ENCODE data around the gene ALDH1L1.

The ALDH1L1 gene

DNA sequence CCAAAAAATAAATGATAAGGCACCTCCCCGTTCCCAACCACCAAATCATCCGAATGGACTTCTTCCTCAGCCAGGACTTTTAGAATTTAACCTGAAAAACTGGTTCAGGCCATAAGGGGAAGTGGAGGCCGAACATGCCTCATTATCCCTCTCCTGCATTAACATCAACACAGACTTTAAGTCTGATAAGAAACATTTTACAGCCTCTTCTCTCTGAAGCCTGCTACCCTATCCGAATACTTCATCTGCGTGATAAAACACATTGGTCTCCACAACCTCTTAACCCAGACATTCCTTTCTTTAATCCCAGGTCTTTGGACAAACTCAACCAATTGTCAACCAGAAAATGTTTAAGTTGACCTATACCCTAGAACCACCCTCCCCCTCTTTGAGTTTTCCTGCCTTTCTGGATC, 95.6 kb downstream of the ALDH1L1 start:
- Histone ChIP-seq H3K36me3 (ENCODE audit: control insufficient read depth, insufficient read depth, low read length) (no peaks in the 10 kb centered on the region), H3K4me3 (ENCODE audit: low read length) (no peak overlapping the region), H3K27me3 (ENCODE audit: control insufficient read depth, insufficient read depth, low read length) (no peaks in the 10 kb centered on the region), H3K9me3 (ENCODE audit: control insufficient read depth, low read length) (no peaks in the 10 kb centered on the region), H3K4me1 (ENCODE audit: control insufficient read depth, insufficient read depth, low read length) (peaks cover 7% of the 10 kb centered on the region), H3K9ac (ENCODE audit: low read length) (peak overlapping the region; percentile 81)

DNA sequence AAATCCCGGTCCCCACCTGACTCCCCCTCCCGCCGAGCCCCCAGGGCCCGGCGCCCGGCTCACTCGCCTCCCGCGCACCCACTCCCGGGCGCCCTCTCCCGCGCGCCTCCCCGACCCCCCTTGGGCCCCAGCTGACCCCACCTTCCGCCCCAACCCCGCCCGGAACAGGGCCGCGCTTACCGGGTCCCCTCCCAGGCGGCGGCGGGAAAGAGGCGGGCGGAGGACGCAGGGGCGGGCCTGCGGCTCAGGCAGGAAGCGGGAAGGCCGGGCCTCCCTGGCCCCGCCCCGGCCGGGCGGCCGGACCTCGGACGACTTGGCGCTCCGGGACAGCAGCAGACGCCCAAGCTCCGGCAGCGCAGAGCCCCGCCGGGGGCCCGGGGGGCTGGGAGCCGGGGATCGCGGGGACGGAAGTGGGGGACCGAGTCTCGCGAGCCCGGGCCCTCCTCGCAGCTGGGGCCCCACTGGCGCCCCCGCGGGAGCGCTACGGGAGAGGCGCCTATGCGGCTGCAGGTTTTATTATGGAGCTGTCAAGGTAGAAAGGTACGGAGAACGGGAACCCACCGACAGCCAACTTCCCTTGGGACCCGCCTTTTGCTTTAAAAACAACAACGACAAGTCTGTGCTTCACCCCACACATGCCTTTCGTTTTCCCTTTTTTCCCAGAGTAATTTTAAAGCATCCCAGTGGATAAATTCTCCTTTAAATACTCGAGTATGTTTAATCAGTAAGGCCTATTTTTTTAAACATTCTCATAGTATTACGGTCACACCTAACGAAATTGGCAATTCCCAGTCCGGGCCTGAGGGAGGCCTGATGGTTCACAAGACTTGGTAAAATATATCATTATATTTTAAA, 96.2 kb downstream of the ALDH1L1 start, which contains the start of gene SLC41A3:
Gene SLC41A3 (minus strand): TSS at position 212 of the 855 bp plus-strand sequence. CDS start 15,905 bp downstream, outside the sequence.
- peaks cover 7% of the 10 kb centered on the region for H3K4me1 ChIP-seq (ENCODE audit: control insufficient read depth, insufficient read depth, low read length)
- H3K4me3 ChIP-seq (ENCODE audit: low read length): peak within 1 kb of the TSS; percentile 49
- H3K27me3 ChIP-seq (ENCODE audit: control insufficient read depth, insufficient read depth, low read length): no peaks in the 10 kb centered on the region
- peak within 1 kb of the TSS; percentile 81 for H3K9ac ChIP-seq (ENCODE audit: low read length)
- H3K36me3 ChIP-seq (ENCODE audit: control insufficient read depth, insufficient read depth, low read length): no peaks in the 10 kb centered on the region
- no peaks in the 10 kb centered on the region for H3K9me3 ChIP-seq (ENCODE audit: control insufficient read depth, low read length)

DNA sequence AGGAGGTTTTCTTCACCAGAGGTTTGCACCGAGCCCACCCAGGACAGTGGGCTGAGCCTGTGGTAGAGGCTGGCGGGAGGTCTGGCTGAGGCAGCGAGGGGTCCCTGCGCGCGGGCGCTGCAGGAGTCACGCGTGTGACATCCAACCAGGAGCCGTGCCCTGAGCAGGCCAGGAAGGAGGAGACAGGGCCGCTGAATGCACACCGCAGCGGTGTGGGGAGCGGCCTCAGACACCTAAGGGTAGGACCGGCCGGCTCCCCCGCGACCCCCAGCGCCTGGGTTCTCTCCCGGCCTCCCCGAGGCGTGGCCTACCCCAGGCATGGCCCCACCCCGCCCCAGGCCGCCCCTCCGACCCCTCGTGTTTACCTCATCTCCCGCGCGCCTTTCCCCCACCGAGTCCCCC, 96.9 kb downstream of the ALDH1L1 start:
- H3K36me3 ChIP-seq (ENCODE audit: control insufficient read depth, insufficient read depth, low read length): no peaks in the 10 kb centered on the region
- peak overlapping the region; percentile 81 for H3K9ac ChIP-seq (ENCODE audit: low read length)
- peaks cover 7% of the 10 kb centered on the region for H3K4me1 ChIP-seq (ENCODE audit: control insufficient read depth, insufficient read depth, low read length)
- no peaks in the 10 kb centered on the region for H3K9me3 ChIP-seq (ENCODE audit: control insufficient read depth, low read length)
- H3K4me3 ChIP-seq (ENCODE audit: low read length): peak overlapping the region; percentile 49
- H3K27me3 ChIP-seq (ENCODE audit: control insufficient read depth, insufficient read depth, low read length): no peaks in the 10 kb centered on the region

DNA sequence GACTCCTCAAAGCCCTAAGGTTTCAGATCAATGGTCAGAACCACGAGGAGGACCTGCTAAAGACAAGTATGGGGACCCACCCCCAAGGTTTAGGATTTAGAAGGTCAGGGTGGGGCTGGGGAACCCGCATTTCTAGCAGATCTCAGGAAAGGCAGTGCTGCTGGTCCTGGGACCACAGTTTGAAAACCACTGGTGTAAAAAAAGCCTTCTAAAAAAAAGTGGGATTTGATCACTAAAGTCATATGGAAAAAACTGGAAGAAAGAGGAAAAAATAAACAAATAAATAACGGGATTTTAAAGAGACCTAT, 97.3 kb downstream of the ALDH1L1 start:
- Histone ChIP-seq H3K27me3 (ENCODE audit: control insufficient read depth, insufficient read depth, low read length) (no peaks in the 10 kb centered on the region), H3K4me3 (ENCODE audit: low read length) (peak overlapping the region; percentile 49), H3K36me3 (ENCODE audit: control insufficient read depth, insufficient read depth, low read length) (no peaks in the 10 kb centered on the region), H3K4me1 (ENCODE audit: control insufficient read depth, insufficient read depth, low read length) (peaks cover 7% of the 10 kb centered on the region), H3K9me3 (ENCODE audit: control insufficient read depth, low read length) (no peaks in the 10 kb centered on the region), H3K9ac (ENCODE audit: low read length) (peak overlapping the region; percentile 81)

DNA sequence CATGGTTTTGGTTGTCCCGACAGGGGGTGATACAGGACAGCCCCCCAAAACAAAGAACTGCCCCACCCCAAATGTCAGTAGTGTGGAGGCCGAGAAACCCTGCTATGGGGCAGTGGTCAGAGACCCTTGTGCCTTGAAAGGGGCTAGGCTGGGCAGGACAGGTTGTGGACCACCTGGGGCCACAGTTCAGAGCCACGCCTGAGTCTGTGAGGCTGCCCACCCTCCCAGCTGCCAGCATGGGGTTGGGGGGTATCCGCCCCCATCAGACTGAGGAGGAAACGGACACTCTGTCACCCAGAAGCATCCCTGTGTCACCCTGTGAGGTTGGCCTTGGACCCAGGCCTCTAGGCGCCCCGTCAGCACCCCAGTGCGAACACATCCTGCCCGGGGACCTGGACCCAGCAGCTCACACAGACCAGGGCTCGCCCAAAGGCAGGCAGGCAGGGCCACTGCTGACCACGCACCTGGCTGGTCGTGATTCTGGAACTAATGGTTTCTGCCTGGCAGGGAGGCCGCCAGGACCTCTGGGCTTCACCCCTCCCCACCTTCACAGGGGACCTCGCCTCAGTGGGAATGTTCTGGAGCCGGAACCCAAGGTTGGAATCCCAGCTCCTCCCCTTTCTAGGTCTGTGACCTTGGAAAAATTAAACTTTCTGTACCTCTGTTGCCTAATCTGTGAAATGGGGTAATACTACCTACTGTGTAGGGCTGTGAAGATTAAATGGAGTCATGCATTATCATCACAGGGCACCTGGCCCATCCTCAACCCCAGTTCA, 97.8 kb downstream of the ALDH1L1 start:
- Histone ChIP-seq H3K27me3 (ENCODE audit: control insufficient read depth, insufficient read depth, low read length) (no peaks in the 10 kb centered on the region), H3K9me3 (ENCODE audit: control insufficient read depth, low read length) (no peaks in the 10 kb centered on the region), H3K9ac (ENCODE audit: low read length) (no peak overlapping the region), H3K4me3 (ENCODE audit: low read length) (no peak overlapping the region), H3K4me1 (ENCODE audit: control insufficient read depth, insufficient read depth, low read length) (peaks cover 7% of the 10 kb centered on the region), H3K36me3 (ENCODE audit: control insufficient read depth, insufficient read depth, low read length) (no peaks in the 10 kb centered on the region)

DNA sequence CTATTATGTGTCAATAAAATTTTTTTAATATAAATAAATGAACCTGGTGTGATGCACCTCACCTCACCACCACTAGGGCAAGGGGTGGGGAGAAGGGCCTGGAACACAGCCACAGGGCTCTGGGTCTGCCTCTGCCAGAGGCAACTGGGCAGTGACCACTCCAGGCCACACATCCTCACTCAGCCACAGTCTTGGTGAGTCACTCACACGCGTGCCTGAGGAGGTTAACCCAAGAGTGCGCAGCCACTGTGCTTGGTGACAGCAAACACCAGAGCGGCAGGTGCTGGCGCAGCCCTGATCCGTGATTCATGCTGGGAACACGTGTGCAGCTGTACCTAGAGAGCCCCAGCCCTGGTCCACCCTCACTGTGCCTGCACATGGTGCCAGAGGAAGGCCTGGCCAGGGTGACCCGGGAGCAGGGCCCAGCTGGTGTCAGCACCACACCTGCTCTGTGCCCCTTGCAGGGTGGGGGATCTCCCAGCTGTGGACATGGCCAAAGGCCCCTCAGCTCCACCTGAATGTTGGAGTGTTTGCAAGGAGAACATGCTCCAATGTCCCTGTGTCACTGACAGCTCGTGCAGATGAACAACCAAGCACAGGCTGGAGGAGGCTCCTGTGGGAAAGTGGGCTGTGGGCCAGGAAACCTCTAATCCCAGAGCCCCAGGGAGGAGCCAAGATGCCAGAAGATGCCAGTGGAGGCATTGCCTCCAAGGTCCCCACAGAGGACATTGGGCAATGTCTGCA, 98.6 kb downstream of the ALDH1L1 start:
- Histone ChIP-seq H3K9me3 (ENCODE audit: control insufficient read depth, low read length) (no peaks in the 10 kb centered on the region), H3K27me3 (ENCODE audit: control insufficient read depth, insufficient read depth, low read length) (no peaks in the 10 kb centered on the region), H3K36me3 (ENCODE audit: control insufficient read depth, insufficient read depth, low read length) (no peaks in the 10 kb centered on the region), H3K4me1 (ENCODE audit: control insufficient read depth, insufficient read depth, low read length) (peaks cover 7% of the 10 kb centered on the region), H3K9ac (ENCODE audit: low read length) (no peak overlapping the region), H3K4me3 (ENCODE audit: low read length) (no peak overlapping the region)

DNA sequence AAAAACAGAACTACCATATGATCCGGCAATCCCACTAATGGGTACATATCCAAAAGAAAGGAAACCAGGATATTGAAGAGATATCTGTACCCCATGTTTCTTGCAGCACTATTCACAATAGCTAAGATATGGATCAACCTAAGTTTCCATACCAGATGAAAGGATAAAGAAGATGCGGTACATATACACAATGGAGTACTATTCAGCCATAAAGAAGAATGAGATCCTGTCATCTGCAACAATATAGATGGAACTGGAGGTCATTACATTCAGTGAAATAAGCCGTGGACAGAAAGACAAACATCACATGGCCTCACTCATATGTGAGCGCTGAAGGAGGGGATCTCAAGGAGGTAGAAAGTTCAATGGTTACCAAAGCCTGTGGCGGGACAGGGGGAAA, 99.4 kb downstream of the ALDH1L1 start:
- H3K4me1 ChIP-seq (ENCODE audit: control insufficient read depth, insufficient read depth, low read length): peaks cover 7% of the 10 kb centered on the region
- H3K9me3 ChIP-seq (ENCODE audit: control insufficient read depth, low read length): no peaks in the 10 kb centered on the region
- no peaks in the 10 kb centered on the region for H3K36me3 ChIP-seq (ENCODE audit: control insufficient read depth, insufficient read depth, low read length)
- no peaks in the 10 kb centered on the region for H3K27me3 ChIP-seq (ENCODE audit: control insufficient read depth, insufficient read depth, low read length)
- no peak overlapping the region for H3K9ac ChIP-seq (ENCODE audit: low read length)
- no peak overlapping the region for H3K4me3 ChIP-seq (ENCODE audit: low read length)

DNA sequence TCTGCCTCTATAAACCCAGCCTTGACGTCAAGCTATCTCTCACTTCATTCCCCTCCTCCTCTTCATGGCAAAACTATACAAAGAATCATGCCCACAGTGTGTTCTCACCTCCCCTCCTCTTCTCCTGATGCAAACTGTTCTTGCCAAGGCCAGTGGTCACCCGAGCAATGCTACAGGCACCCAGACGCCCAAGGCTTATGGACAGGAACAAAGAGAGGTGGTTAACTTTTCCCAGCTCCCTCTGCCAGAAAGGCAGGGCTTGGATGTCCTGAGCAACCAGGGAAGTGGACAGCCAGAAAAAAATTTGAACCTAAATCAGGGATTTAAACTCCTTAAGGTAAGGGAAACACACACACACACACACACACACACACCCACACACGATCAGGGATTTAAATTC, 101.5 kb downstream of the ALDH1L1 start:
- Histone ChIP-seq H3K4me3 (ENCODE audit: low read length) (no peak overlapping the region), H3K27me3 (ENCODE audit: control insufficient read depth, insufficient read depth, low read length) (no peaks in the 10 kb centered on the region), H3K9me3 (ENCODE audit: control insufficient read depth, low read length) (no peaks in the 10 kb centered on the region), H3K36me3 (ENCODE audit: control insufficient read depth, insufficient read depth, low read length) (no peaks in the 10 kb centered on the region), H3K9ac (ENCODE audit: low read length) (no peak overlapping the region), H3K4me1 (ENCODE audit: control insufficient read depth, insufficient read depth, low read length) (peaks cover 7% of the 10 kb centered on the region)

DNA sequence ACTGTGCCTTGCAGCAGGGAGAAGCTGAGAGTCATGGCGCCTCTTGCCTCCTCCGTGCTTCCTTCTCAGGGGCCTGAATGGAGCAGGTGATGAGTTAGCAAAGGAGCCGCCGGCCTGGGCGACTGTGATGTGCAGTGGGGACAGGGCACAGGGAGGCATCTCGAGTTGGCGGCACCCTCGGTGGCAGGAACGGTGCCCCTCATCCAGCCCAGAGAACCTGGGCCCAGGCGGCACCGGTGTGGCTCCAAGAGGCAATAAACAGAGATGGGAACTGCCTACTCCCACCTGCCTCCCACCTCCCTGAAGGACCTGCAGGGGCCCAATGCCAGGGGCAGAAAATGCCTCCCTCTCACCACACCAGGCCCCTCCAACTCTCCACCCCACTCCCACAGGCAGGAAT, 102.6 kb downstream of the ALDH1L1 start:
- H3K9me3 ChIP-seq (ENCODE audit: control insufficient read depth, low read length): no peaks in the 10 kb centered on the region
- H3K9ac ChIP-seq (ENCODE audit: low read length): no peak overlapping the region
- no peaks in the 10 kb centered on the region for H3K36me3 ChIP-seq (ENCODE audit: control insufficient read depth, insufficient read depth, low read length)
- no peak overlapping the region for H3K4me3 ChIP-seq (ENCODE audit: low read length)
- peaks cover under 1% of the 10 kb centered on the region for H3K4me1 ChIP-seq (ENCODE audit: control insufficient read depth, insufficient read depth, low read length)
- H3K27me3 ChIP-seq (ENCODE audit: control insufficient read depth, insufficient read depth, low read length): no peaks in the 10 kb centered on the region

DNA sequence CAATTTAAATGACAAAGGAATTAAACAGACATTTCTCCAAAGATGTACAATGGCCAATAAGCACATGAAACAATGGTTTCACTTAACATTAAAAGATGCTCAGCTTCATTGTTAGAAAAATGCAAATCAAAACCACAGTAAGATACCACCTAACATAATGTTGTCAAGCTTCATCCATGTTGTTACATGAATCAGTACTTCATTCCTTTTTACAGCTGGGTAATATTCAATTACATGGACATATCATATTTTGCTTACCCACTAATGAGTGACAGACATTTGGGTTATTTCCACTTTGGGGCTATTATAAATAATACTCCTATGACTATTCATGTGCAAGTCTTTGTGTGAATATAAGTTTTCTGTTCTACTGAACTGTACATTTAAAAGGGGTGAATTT, 104.2 kb downstream of the ALDH1L1 start:
- Histone ChIP-seq H3K36me3 (ENCODE audit: control insufficient read depth, insufficient read depth, low read length) (no peaks in the 10 kb centered on the region), H3K27me3 (ENCODE audit: control insufficient read depth, insufficient read depth, low read length) (no peaks in the 10 kb centered on the region), H3K4me1 (ENCODE audit: control insufficient read depth, insufficient read depth, low read length) (no peaks in the 10 kb centered on the region)

DNA sequence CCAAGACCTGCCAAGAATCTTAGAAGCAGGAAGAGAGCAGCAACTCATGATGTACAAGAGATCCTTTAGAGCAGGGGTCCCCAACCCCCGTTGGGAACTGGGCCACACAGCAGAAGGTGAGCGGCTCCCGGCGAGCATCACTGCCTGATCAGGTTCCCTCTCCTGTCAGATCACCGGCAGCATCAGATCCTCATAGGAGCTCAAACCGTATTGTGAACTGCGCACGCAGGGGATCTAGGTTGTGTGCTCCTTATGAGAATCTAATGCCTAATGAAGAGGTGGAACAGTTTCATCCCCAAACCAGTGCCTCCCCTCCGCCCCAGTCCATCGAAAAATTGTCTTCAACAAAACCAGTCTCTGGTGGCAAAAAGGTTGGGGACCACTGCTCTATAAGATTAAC, 110.2 kb downstream of the ALDH1L1 start:
- peaks cover 3% of the 10 kb centered on the region for H3K4me1 ChIP-seq (ENCODE audit: control insufficient read depth, insufficient read depth, low read length)
- H3K9me3 ChIP-seq (ENCODE audit: control insufficient read depth, low read length): no peaks in the 10 kb centered on the region
- H3K9ac ChIP-seq (ENCODE audit: low read length): no peak overlapping the region
- H3K4me3 ChIP-seq (ENCODE audit: low read length): no peak overlapping the region
- no peaks in the 10 kb centered on the region for H3K36me3 ChIP-seq (ENCODE audit: control insufficient read depth, insufficient read depth, low read length)
- H3K27me3 ChIP-seq (ENCODE audit: control insufficient read depth, insufficient read depth, low read length): no peaks in the 10 kb centered on the region

More for the DNA sequence above, 104.2 kb downstream of the ALDH1L1 start:
- Histone ChIP-seq H3K4me3 (ENCODE audit: low read length) (no peak overlapping the region), H3K9ac (ENCODE audit: low read length) (no peak overlapping the region), H3K9me3 (ENCODE audit: control insufficient read depth, low read length) (no peaks in the 10 kb centered on the region)

DNA sequence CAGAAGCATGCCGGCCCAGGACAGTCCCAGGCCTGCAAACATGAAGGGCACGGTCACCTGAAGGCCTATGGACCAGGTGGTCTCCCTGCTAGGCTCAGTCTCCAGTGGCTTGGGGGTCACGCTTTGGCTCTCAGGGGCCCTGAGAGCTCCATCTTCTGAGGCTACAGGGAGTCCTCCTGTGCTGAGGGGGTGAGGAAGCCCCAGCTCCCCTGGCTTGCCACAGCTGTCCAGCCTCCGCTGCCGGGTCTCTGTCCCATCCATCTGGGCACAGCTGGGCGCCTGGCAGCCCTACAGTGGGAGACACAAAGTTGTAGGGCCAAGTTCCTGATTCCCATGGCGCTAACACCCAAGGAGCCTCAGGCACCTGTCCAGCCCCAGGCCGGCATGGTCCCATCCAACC, 112.4 kb downstream of the ALDH1L1 start:
- Histone ChIP-seq H3K36me3 (ENCODE audit: control insufficient read depth, insufficient read depth, low read length) (no peaks in the 10 kb centered on the region), H3K9me3 (ENCODE audit: control insufficient read depth, low read length) (no peaks in the 10 kb centered on the region), H3K4me1 (ENCODE audit: control insufficient read depth, insufficient read depth, low read length) (peaks cover 12% of the 10 kb centered on the region), H3K4me3 (ENCODE audit: low read length) (no peak overlapping the region), H3K27me3 (ENCODE audit: control insufficient read depth, insufficient read depth, low read length) (no peaks in the 10 kb centered on the region), H3K9ac (ENCODE audit: low read length) (no peak overlapping the region)

All from mucosa of stomach (tissue), 1 donor.